A549 (cell line): Measurements from ENCODE around the gene CASP8.

Experiments
- CTCF ChIP-seq: fragments of >200 bp; sonication (Bioruptor Twin); formaldehyde crosslinking; IDR thresholded peaks from 3 replicates; pipeline ENCODE4 v1.5.1; 2016
- HOXA7 ChIP-seq: fragments of 250-450 bp; sonication (Bioruptor Pico); IDR thresholded peaks from 2 replicates; pipeline ENCODE4 v1.5.0; 2020; ENCODE audit warnings: mild to moderate bottlenecking, moderate library complexity
- MAX ChIP-seq: IDR thresholded peaks from 2 replicates; pipeline ENCODE4 v1.6.1; 2012
- POLR2A ChIP-seq: IDR thresholded peaks from 2 replicates; pipeline ENCODE4 v1.6.1; 2012; ENCODE audit warnings: mild to moderate bottlenecking, low read length
- RCOR1 ChIP-seq: fragments of 150-350 bp; IDR thresholded peaks from 2 replicates; pipeline ENCODE4 v1.6.1; 2014; ENCODE audit warnings: antibody characterized with exemption, low read length, low read depth
- SREBF2 ChIP-seq: fragments of 450-650 bp; IDR thresholded peaks from 2 replicates; pipeline ENCODE4 v1.6.1; 2014; ENCODE audit warnings: mild to moderate bottlenecking, moderate library complexity
- USF2 ChIP-seq: fragments of 450-650 bp; IDR thresholded peaks from 2 replicates; pipeline ENCODE4 v1.6.1; 2014; ENCODE audit warnings: antibody characterized with exemption

GRCh38 chr2:201218780-201219179 is 41.6 kb upstream of the CASP8 start:
- TF ChIP-seq HOXA7 (CRISPR knock-in tag): no peak
- TF ChIP-seq SREBF2: no peak
- no peak for TF ChIP-seq USF2
- TF ChIP-seq CTCF: no peak
- TF ChIP-seq MAX: no peak
- TF ChIP-seq POLR2A: no peak
- TF ChIP-seq RCOR1: no peak
